ENCODE measurements around the gene TMTC2. TPM values are rescaled to one million over a fixed set of nuclear protein-coding genes. Genes with fewer than 3 reads are reported as not detected.

The TMTC2 gene
- total and polyA plus RNA-seq, 2 donors from 2014 or later: 6.0 to 32.9 TPM

DNA sequence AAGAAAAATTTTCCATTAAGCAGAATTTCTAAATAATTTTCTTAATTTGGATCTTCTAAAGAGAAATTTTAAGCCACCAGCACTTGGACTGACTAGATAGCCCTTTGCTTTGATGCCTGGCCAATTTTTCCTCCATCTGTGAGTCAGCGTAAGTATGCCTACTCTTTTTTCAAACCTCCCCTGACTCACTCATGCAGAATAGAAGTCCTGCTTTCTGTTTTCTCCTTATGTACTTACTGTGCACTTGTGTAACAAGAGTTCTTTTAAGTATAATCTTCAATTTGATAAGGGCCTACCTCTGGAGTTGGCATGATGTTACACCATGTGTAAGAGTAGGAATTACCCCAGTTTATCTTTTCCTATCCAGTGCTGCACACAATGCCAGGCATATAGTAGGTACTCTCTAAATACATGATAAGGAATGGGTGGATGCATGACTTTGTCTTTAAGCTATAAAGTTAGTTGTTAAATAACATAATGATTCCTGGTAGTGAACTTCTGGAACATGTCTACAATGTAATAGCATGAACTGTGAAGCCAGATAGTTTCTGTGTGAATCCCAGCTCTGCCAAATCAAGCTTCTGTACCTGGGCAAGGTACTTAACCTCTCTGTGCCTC is 329.6 kb downstream of the TMTC2 start:
- H3K4me1 ChIP-seq (ENCODE audit: control insufficient read depth in 2 of 3, insufficient read depth in 2 of 3, low read depth in 1 of 3, low read length in 3 of 3): no peaks in the 10 kb centered on the region
- H3K27ac ChIP-seq (ENCODE audit: low read depth in 2 of 2, low read length in 2 of 2): no peak overlapping the region
- TF ChIP-seq, protein P1, sequence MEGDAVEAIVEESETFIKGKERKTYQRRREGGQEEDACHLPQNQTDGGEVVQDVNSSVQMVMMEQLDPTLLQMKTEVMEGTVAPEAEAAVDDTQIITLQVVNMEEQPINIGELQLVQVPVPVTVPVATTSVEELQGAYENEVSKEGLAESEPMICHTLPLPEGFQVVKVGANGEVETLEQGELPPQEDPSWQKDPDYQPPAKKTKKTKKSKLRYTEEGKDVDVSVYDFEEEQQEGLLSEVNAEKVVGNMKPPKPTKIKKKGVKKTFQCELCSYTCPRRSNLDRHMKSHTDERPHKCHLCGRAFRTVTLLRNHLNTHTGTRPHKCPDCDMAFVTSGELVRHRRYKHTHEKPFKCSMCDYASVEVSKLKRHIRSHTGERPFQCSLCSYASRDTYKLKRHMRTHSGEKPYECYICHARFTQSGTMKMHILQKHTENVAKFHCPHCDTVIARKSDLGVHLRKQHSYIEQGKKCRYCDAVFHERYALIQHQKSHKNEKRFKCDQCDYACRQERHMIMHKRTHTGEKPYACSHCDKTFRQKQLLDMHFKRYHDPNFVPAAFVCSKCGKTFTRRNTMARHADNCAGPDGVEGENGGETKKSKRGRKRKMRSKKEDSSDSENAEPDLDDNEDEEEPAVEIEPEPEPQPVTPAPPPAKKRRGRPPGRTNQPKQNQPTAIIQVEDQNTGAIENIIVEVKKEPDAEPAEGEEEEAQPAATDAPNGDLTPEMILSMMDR (IDR thresholded peaks at IDR 0.05; ENCODE audit: borderline replicate concordance, extremely low read depth, insufficient read depth): no peak
- intact Hi-C loops (cut with DNase I): no loop called here
- DNase-seq: peak in 1 of 5 donors; percentile 22
- H3K9ac ChIP-seq (ENCODE audit: low read length in 3 of 3): no peak overlapping the region
- no peaks in the 10 kb centered on the region for H3K36me3 ChIP-seq (ENCODE audit: control insufficient read depth in 2 of 3, insufficient read depth in 3 of 3, low read length in 3 of 3)
- FAIRE-seq: no peak
- no peaks in the 10 kb centered on the region for H3K9me3 ChIP-seq (ENCODE audit: control insufficient read depth in 2 of 3, insufficient read depth in 1 of 3, low read length in 3 of 3)
- no peaks in the 10 kb centered on the region for H3K27me3 ChIP-seq (ENCODE audit: control insufficient read depth, insufficient read depth, low read length)
- H3K4me3 ChIP-seq (ENCODE audit: low read length in 3 of 3): peak overlapping the region in 1 of 3 donors; percentile 11

DNA sequence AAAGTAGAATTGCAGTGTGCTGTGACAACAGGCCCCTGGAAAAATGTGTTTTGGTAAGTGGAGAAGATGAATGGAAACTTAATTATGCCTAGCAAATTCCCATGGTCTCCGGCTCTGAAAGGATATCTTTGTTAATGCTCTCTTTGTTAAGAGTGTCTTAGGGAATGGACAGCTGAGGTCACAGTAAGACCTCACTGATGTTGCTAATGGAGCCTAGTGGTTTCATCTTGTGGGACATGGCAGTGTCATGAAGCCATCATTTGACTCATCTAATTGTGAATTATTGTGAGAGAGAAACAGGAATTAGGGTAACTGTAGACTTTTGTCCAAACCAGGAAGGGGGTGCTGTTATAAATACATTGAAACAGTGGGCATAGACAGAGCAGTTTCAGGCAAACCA is 330.3 kb downstream of the TMTC2 start:
- no peak for DNase-seq
- Histone ChIP-seq H3K36me3 (ENCODE audit: control insufficient read depth in 2 of 3, insufficient read depth in 3 of 3, low read length in 3 of 3) (no peaks in the 10 kb centered on the region), H3K4me1 (ENCODE audit: control insufficient read depth in 2 of 3, insufficient read depth in 2 of 3, low read depth in 1 of 3, low read length in 3 of 3) (no peaks in the 10 kb centered on the region), H3K9ac (ENCODE audit: low read length in 3 of 3) (no peak overlapping the region), H3K4me3 (ENCODE audit: low read length in 3 of 3) (no peak overlapping the region), H3K27me3 (ENCODE audit: control insufficient read depth, insufficient read depth, low read length) (no peaks in the 10 kb centered on the region), H3K9me3 (ENCODE audit: control insufficient read depth in 2 of 3, insufficient read depth in 1 of 3, low read length in 3 of 3) (no peaks in the 10 kb centered on the region), H3K27ac (ENCODE audit: low read depth in 2 of 2, low read length in 2 of 2) (no peak overlapping the region)
- intact Hi-C loops (cut with DNase I): no loop called here
- TF ChIP-seq, protein P1 (IDR thresholded peaks at IDR 0.05; ENCODE audit: borderline replicate concordance, extremely low read depth, insufficient read depth): no peak
- FAIRE-seq: no peak

DNA sequence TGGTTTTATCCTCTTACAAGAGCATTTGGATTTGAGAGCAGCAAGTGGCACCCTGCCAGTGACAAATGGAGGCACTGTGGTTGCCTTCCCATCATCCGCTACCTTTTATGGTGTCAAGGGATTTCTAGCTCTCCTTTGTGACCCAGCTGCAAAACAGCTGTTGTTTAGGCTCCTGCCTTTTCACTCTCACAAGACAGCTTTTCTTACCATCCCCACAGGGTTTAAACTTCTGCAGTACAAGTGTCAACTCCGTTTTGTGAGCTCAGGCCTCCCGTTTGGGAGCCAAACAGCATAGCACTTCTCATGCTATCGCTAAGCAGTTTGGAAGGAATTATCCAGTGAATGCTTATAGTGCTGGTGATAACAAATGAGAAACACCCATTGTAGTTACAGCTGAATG is 331.4 kb downstream of the TMTC2 start:
- DNase-seq: peak in 1 of 5 donors; percentile 9
- H3K27ac ChIP-seq (ENCODE audit: low read depth in 2 of 2, low read length in 2 of 2): no peak overlapping the region
- no peak for FAIRE-seq
- intact Hi-C loops (cut with DNase I): no loop called here
- no peaks in the 10 kb centered on the region for H3K4me1 ChIP-seq (ENCODE audit: control insufficient read depth in 2 of 3, insufficient read depth in 2 of 3, low read depth in 1 of 3, low read length in 3 of 3)
- H3K9me3 ChIP-seq (ENCODE audit: control insufficient read depth in 2 of 3, insufficient read depth in 1 of 3, low read length in 3 of 3): no peaks in the 10 kb centered on the region
- no peak overlapping the region for H3K9ac ChIP-seq (ENCODE audit: low read length in 3 of 3)
- no peak overlapping the region for H3K4me3 ChIP-seq (ENCODE audit: low read length in 3 of 3)
- no peaks in the 10 kb centered on the region for H3K36me3 ChIP-seq (ENCODE audit: control insufficient read depth in 2 of 3, insufficient read depth in 3 of 3, low read length in 3 of 3)
- TF ChIP-seq, protein P1 (IDR thresholded peaks at IDR 0.05; ENCODE audit: borderline replicate concordance, extremely low read depth, insufficient read depth): no peak
- no peaks in the 10 kb centered on the region for H3K27me3 ChIP-seq (ENCODE audit: control insufficient read depth, insufficient read depth, low read length)
